ENCODE measurements around the gene PBX1. TPM values are rescaled to one million over a fixed set of nuclear protein-coding genes. Genes with fewer than 3 reads are reported as not detected.

The PBX1 gene
- total RNA-seq, 1 experiment from 2014 or later = 102 TPM

GRCh38 chr1:164830628-164831027 is 271.6 kb downstream of the PBX1 start:
- H3K9me3 Mint-ChIP-seq = no peaks in the 10 kb centered on the region
- TF ChIP-seq MAX (CRISPR knock-in tag; IDR thresholded peaks at IDR 0.05) (no peak), ZNF532 (CRISPR knock-in tag; IDR thresholded peaks at IDR 0.05; ENCODE audit: borderline replicate concordance) (no peak)
- no peaks in the 10 kb centered on the region for H3K4me1 Mint-ChIP-seq
- H3K27me3 Mint-ChIP-seq (ENCODE audit: low read depth) = no peaks in the 10 kb centered on the region
- no peak for DNase-seq (ENCODE audit: low spot score)
- POLR2A ChIA-PET = no interaction called here
- ATAC-seq = peak; percentile 46
- peak overlapping the region; percentile 2; the same call in 1 of the 2 replicates for H3K27ac Mint-ChIP-seq
- H3K36me3 Mint-ChIP-seq = no peaks in the 10 kb centered on the region; the same call in 1 of the 2 replicates
- CTCF ChIA-PET = no interaction called here
- no peak overlapping the region for H3K4me3 Mint-ChIP-seq

GRCh38 chr1:164834641-164835040 is 275.7 kb downstream of the PBX1 start:
- ATAC-seq (no peak), DNase-seq (ENCODE audit: low spot score) (no peak)
- POLR2A ChIA-PET = no interaction called here
- Mint-ChIP-seq H3K4me3 (no peak overlapping the region), H3K9me3 (no peaks in the 10 kb centered on the region), H3K27me3 (ENCODE audit: low read depth) (no peaks in the 10 kb centered on the region), H3K4me1 (no peaks in the 10 kb centered on the region), H3K36me3 (peaks cover 6% of the 10 kb centered on the region), H3K27ac (no peak overlapping the region)
- TF ChIP-seq SMAD4 (CRISPR knock-in tag; IDR thresholded peaks at IDR 0.05) (no peak), PRRX2 (CRISPR knock-in tag; IDR thresholded peaks at IDR 0.05) (no peak), HMGXB4 (CRISPR knock-in tag; IDR thresholded peaks at IDR 0.05) (no peak), ZNF138 (CRISPR knock-in tag; conservative IDR thresholded peaks at IDR 0.05) (no peak)
- TF ChIP-seq, protein P1, sequence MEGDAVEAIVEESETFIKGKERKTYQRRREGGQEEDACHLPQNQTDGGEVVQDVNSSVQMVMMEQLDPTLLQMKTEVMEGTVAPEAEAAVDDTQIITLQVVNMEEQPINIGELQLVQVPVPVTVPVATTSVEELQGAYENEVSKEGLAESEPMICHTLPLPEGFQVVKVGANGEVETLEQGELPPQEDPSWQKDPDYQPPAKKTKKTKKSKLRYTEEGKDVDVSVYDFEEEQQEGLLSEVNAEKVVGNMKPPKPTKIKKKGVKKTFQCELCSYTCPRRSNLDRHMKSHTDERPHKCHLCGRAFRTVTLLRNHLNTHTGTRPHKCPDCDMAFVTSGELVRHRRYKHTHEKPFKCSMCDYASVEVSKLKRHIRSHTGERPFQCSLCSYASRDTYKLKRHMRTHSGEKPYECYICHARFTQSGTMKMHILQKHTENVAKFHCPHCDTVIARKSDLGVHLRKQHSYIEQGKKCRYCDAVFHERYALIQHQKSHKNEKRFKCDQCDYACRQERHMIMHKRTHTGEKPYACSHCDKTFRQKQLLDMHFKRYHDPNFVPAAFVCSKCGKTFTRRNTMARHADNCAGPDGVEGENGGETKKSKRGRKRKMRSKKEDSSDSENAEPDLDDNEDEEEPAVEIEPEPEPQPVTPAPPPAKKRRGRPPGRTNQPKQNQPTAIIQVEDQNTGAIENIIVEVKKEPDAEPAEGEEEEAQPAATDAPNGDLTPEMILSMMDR (IDR thresholded peaks at IDR 0.05) = no peak
- CTCF ChIA-PET = no interaction called here

DNA sequence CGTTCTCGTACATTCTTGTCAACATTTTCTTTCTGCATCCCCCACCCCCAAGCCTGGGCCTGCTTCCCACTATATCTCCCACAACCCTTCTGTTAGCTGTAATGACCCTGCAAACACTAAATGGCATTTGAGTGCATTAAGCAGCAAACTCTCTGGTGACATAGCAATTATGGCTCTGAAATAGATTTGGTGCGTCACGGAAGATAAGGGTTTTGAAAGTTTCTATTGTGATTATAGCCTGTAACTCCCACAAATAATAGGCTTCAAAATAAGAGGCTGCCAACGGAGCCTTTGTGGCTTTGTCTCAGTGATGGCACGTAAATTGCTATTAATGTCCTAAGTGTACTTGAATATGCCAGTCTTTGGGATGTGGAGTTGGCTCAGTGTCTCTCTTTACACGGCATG is 277.6 kb downstream of the PBX1 start:
- H3K36me3 Mint-ChIP-seq = peaks cover 6% of the 10 kb centered on the region
- TF ChIP-seq JAZF1 (CRISPR knock-in tag; IDR thresholded peaks at IDR 0.05) (no peak), JUN (CRISPR knock-in tag; IDR thresholded peaks at IDR 0.05) (no peak), ZNF317 (CRISPR knock-in tag; IDR thresholded peaks at IDR 0.05; ENCODE audit: borderline replicate concordance, low read depth) (no peak), FOXK1 (CRISPR knock-in tag; IDR thresholded peaks at IDR 0.05) (no peak), ZSCAN18 (CRISPR knock-in tag; IDR thresholded peaks at IDR 0.05) (no peak), ZNF232 (CRISPR knock-in tag; IDR thresholded peaks at IDR 0.05) (no peak)
- no peak overlapping the region for H3K4me3 Mint-ChIP-seq
- ATAC-seq = no peak
- POLR2A ChIA-PET = no interaction called here
- no peaks in the 10 kb centered on the region for H3K9me3 Mint-ChIP-seq
- H3K27ac Mint-ChIP-seq = no peak overlapping the region
- peaks cover 8% of the 10 kb centered on the region for H3K4me1 Mint-ChIP-seq
- H3K27me3 Mint-ChIP-seq (ENCODE audit: low read depth) = no peaks in the 10 kb centered on the region
- CTCF ChIA-PET = no interaction called here
- no peak for DNase-seq (ENCODE audit: low spot score)
